ENCODE data around the gene LYRM4.

Gene LYRM4

DNA sequence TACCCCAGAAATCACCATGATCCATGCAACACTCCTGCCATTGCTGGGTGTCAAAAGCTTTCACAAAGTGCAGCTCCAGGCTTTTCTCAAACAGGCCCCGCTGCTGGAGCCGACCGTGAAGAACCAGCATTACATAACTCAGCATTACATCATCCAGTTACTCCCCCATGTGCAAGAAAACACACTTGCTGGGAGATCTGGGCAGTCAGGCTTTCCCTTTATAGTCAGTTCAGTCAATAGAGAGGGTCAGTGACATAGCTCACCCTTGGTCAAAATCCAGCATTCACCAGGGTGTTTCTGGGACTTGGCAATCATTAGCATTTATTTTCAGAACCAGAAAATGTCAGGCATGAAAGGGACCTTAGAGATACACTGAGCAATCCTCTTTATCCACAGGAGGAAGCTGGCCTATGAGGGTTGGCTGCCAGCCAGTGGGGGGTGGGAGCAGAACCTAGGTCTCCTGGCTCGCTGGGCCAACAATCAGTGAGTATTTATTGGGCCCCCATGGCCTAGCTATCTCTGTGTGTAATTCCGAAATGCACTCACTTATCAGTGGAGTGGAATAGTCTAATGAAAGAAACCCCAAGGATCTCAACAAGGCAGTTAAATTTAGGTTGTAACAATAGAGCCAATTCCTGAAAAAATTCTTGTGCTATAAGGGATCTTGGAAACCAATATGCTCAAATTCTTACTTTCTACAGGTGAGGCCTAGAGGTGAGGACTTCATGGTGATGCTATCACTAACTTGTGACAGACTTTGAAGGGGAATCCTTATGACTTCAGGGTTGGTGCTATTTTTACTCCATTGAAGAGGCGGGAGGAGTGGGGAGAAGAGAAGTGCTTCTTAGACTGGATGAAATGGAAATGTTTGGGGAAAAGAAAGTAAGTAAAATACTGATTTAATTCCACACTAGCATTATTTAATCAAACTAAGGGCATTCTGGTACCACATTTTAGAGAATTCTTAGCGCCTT lies 54.6 kb downstream of the LYRM4 start:
- Histone ChIP-seq H3K9ac (ENCODE audit: low read length) (no peak overlapping the region), H3K27me3 (ENCODE audit: control insufficient read depth, insufficient read depth, low read length) (no peaks in the 10 kb centered on the region), H3K4me1 (ENCODE audit: control insufficient read depth, insufficient read depth, low read length) (peaks cover 23% of the 10 kb centered on the region), H3K9me3 (ENCODE audit: control insufficient read depth, insufficient read depth, low read depth, low read length) (no peaks in the 10 kb centered on the region), H3K4me3 (ENCODE audit: low read depth, low read length) (no peak overlapping the region), H3K27ac (ENCODE audit: low read depth, low read length) (no peak overlapping the region), H3K36me3 (ENCODE audit: control insufficient read depth, insufficient read depth, low read length) (no peaks in the 10 kb centered on the region)

DNA sequence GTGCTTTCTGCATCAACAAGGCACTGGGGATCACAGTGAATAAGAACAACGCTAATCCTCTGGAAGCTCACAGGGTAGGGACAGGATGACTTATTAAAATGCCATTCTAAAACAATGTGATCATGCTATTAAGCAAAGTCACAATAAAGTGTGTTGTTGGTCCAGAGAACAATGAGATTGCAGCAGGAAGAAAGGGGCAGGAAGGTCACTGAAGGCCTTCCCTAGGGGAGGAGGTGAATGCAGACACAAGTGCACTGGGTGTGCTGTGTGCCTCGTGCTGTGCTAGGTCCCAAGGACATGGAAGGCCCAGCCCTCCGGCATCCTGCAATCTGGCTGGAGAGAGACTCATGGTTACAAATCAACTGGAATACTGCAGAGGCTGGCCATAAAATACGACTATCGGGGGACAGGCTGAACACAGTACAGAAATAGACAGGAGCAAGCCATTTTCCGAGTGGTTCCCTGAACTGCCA lies 55.7 kb downstream of the LYRM4 start:
- Histone ChIP-seq H3K27me3 (ENCODE audit: control insufficient read depth, insufficient read depth, low read length) (no peaks in the 10 kb centered on the region), H3K36me3 (ENCODE audit: control insufficient read depth, insufficient read depth, low read length) (no peaks in the 10 kb centered on the region), H3K9me3 (ENCODE audit: control insufficient read depth, insufficient read depth, low read depth, low read length) (no peaks in the 10 kb centered on the region), H3K27ac (ENCODE audit: low read depth, low read length) (no peak overlapping the region), H3K4me3 (ENCODE audit: low read depth, low read length) (no peak overlapping the region), H3K9ac (ENCODE audit: low read length) (no peak overlapping the region), H3K4me1 (ENCODE audit: control insufficient read depth, insufficient read depth, low read length) (peaks cover 23% of the 10 kb centered on the region)

DNA sequence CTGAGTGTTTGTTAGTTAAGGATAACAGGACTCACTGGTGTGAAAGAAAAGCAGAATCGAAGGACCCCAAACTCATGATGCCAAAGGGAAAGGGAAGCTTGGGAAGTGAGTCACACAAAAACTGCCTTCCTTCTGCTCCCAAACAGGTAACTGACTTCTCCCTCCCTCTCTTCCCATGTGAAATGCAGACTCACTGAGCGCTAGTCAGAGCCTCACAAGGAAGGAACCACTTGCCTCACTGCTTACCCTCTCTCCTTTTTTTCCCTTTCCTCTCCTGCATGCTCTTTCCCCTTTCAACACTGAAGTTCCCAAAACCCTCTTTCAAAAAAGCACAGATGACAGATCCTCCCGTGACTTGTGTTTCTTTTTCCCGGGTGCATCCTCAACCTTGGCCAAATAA lies 56.4 kb downstream of the LYRM4 start:
- no peaks in the 10 kb centered on the region for H3K27me3 ChIP-seq (ENCODE audit: control insufficient read depth, insufficient read depth, low read length)
- H3K9me3 ChIP-seq (ENCODE audit: control insufficient read depth, insufficient read depth, low read depth, low read length), result no peaks in the 10 kb centered on the region
- no peak overlapping the region for H3K9ac ChIP-seq (ENCODE audit: low read length)
- peaks cover 23% of the 10 kb centered on the region for H3K4me1 ChIP-seq (ENCODE audit: control insufficient read depth, insufficient read depth, low read length)
- H3K27ac ChIP-seq (ENCODE audit: low read depth, low read length), result no peak overlapping the region
- no peaks in the 10 kb centered on the region for H3K36me3 ChIP-seq (ENCODE audit: control insufficient read depth, insufficient read depth, low read length)
- H3K4me3 ChIP-seq (ENCODE audit: low read depth, low read length), result no peak overlapping the region

DNA sequence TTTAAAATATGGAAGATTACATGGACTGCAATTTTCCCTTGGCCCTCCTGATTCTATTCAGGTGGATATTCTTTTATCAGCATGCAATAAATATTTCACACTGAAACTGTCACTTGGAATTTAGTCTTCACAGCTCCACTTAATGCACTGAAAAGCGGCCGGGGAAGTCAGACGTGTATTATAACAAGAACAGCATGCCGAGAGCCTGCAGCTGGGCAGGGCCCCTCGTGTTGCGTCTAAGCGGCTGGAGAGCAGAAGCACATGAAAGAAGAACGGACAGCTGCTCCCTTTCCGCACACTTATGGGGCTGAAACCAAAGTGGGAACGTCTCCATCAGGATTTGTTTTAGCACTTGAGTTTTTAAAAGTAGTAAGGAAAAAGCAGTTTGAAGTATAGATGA lies 57.2 kb downstream of the LYRM4 start:
- H3K9ac ChIP-seq (ENCODE audit: low read length), result no peak overlapping the region
- H3K9me3 ChIP-seq (ENCODE audit: control insufficient read depth, insufficient read depth, low read depth, low read length), result no peaks in the 10 kb centered on the region
- no peaks in the 10 kb centered on the region for H3K36me3 ChIP-seq (ENCODE audit: control insufficient read depth, insufficient read depth, low read length)
- peaks cover 23% of the 10 kb centered on the region for H3K4me1 ChIP-seq (ENCODE audit: control insufficient read depth, insufficient read depth, low read length)
- no peak overlapping the region for H3K4me3 ChIP-seq (ENCODE audit: low read depth, low read length)
- H3K27ac ChIP-seq (ENCODE audit: low read depth, low read length), result no peak overlapping the region
- H3K27me3 ChIP-seq (ENCODE audit: control insufficient read depth, insufficient read depth, low read length), result no peaks in the 10 kb centered on the region

DNA sequence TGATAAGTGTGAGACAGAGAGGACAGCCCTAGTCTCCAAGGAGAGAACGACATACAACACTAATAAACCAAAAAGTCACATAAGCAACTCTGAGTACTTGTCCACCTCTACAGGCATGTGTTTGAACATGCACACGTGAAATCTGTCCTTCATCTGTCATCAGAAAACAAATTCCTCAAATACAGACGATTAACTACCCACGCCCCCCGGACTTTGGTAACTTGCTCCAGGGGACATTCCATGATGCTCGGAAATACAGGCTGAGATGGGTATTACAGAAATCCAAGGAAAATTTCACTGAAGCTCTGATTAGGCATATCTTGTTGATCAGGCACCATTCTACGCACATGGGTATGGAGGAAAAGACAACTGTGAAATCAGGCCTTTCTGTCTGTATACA lies 57.8 kb downstream of the LYRM4 start:
- no peak overlapping the region for H3K9ac ChIP-seq (ENCODE audit: low read length)
- no peak overlapping the region for H3K27ac ChIP-seq (ENCODE audit: low read depth, low read length)
- H3K9me3 ChIP-seq (ENCODE audit: control insufficient read depth, insufficient read depth, low read depth, low read length), result no peaks in the 10 kb centered on the region
- H3K27me3 ChIP-seq (ENCODE audit: control insufficient read depth, insufficient read depth, low read length), result no peaks in the 10 kb centered on the region
- no peak overlapping the region for H3K4me3 ChIP-seq (ENCODE audit: low read depth, low read length)
- H3K36me3 ChIP-seq (ENCODE audit: control insufficient read depth, insufficient read depth, low read length), result no peaks in the 10 kb centered on the region
- peaks cover 23% of the 10 kb centered on the region for H3K4me1 ChIP-seq (ENCODE audit: control insufficient read depth, insufficient read depth, low read length)

GRCh38 chr6:5202206-5202605 lies 58.5 kb downstream of the LYRM4 start:
- Histone ChIP-seq H3K4me3 (ENCODE audit: low read depth, low read length) (no peak overlapping the region), H3K4me1 (ENCODE audit: control insufficient read depth, insufficient read depth, low read length) (peaks cover 23% of the 10 kb centered on the region), H3K36me3 (ENCODE audit: control insufficient read depth, insufficient read depth, low read length) (no peaks in the 10 kb centered on the region), H3K9me3 (ENCODE audit: control insufficient read depth, insufficient read depth, low read depth, low read length) (no peaks in the 10 kb centered on the region), H3K27me3 (ENCODE audit: control insufficient read depth, insufficient read depth, low read length) (no peaks in the 10 kb centered on the region), H3K9ac (ENCODE audit: low read length) (no peak overlapping the region), H3K27ac (ENCODE audit: low read depth, low read length) (no peak overlapping the region)

- H3K27me3 ChIP-seq (ENCODE audit: control insufficient read depth, insufficient read depth, low read length), result no peaks in the 10 kb centered on the region
- no peaks in the 10 kb centered on the region for H3K36me3 ChIP-seq (ENCODE audit: control insufficient read depth, insufficient read depth, low read length)
- H3K4me1 ChIP-seq (ENCODE audit: control insufficient read depth, insufficient read depth, low read length), result peaks cover 20% of the 10 kb centered on the region
- no peak overlapping the region for H3K27ac ChIP-seq (ENCODE audit: low read depth, low read length)
- no peak overlapping the region for H3K4me3 ChIP-seq (ENCODE audit: low read depth, low read length)
- H3K9me3 ChIP-seq (ENCODE audit: control insufficient read depth, insufficient read depth, low read depth, low read length), result no peaks in the 10 kb centered on the region
- no peak overlapping the region for H3K9ac ChIP-seq (ENCODE audit: low read length)
Observed at GRCh38 chr6:5201271-5201670, 59.5 kb downstream of the LYRM4 start.

GRCh38 chr6:5199702-5200101 lies 61.0 kb downstream of the LYRM4 start:
- peaks cover 7% of the 10 kb centered on the region; the same call in 1 of the 2 replicates for H3K4me1 ChIP-seq (ENCODE audit: control insufficient read depth, insufficient read depth, low read length)
- no peak overlapping the region for H3K27ac ChIP-seq (ENCODE audit: low read depth, low read length)
- no peak overlapping the region for H3K9ac ChIP-seq (ENCODE audit: low read length)
- H3K36me3 ChIP-seq (ENCODE audit: control insufficient read depth, insufficient read depth, low read length), result no peaks in the 10 kb centered on the region
- no peak overlapping the region for H3K4me3 ChIP-seq (ENCODE audit: low read depth, low read length)
- no peaks in the 10 kb centered on the region for H3K9me3 ChIP-seq (ENCODE audit: control insufficient read depth, insufficient read depth, low read depth, low read length)
- H3K27me3 ChIP-seq (ENCODE audit: control insufficient read depth, insufficient read depth, low read length), result no peaks in the 10 kb centered on the region

DNA sequence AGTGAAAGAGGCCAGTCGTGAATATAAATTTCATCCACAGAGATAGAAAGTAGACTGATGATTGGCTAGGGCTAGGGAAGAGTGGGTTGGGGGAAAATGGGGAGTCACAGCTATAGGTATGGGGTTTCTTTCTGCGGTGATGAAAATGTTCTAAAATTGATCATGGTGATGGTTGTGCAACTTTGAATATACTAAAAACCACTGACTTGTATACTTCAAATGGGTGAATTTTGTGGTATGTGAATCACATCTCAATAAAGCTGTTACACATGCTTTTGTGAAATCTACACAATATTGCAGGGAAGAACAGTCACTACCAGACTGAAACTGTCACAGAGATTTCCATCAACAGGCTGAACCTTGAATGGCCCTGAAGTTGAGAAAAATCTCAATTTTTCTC lies 61.5 kb downstream of the LYRM4 start:
- no peaks in the 10 kb centered on the region for H3K27me3 ChIP-seq (ENCODE audit: control insufficient read depth, insufficient read depth, low read length)
- H3K9me3 ChIP-seq (ENCODE audit: control insufficient read depth, insufficient read depth, low read depth, low read length), result no peaks in the 10 kb centered on the region
- H3K36me3 ChIP-seq (ENCODE audit: control insufficient read depth, insufficient read depth, low read length), result no peaks in the 10 kb centered on the region

GRCh38 chr6:5197084-5197483 lies 63.7 kb downstream of the LYRM4 start:
- no peaks in the 10 kb centered on the region for H3K36me3 ChIP-seq (ENCODE audit: control insufficient read depth, insufficient read depth, low read length)
- H3K9me3 ChIP-seq (ENCODE audit: control insufficient read depth, insufficient read depth, low read depth, low read length), result no peaks in the 10 kb centered on the region
- peaks cover 5% of the 10 kb centered on the region for H3K4me1 ChIP-seq (ENCODE audit: control insufficient read depth, insufficient read depth, low read length)
- H3K4me3 ChIP-seq (ENCODE audit: low read depth, low read length), result no peak overlapping the region
- H3K9ac ChIP-seq (ENCODE audit: low read length), result no peak overlapping the region
- no peaks in the 10 kb centered on the region for H3K27me3 ChIP-seq (ENCODE audit: control insufficient read depth, insufficient read depth, low read length)
- H3K27ac ChIP-seq (ENCODE audit: low read depth, low read length), result no peak overlapping the region

More for the DNA sequence above, 61.5 kb downstream of the LYRM4 start:
- Histone ChIP-seq H3K4me1 (ENCODE audit: control insufficient read depth, insufficient read depth, low read length) (peaks cover 3% of the 10 kb centered on the region; the same call in 1 of the 2 replicates), H3K9ac (ENCODE audit: low read length) (no peak overlapping the region), H3K4me3 (ENCODE audit: low read depth, low read length) (no peak overlapping the region), H3K27ac (ENCODE audit: low read depth, low read length) (no peak overlapping the region)

GRCh38 chr6:5192135-5192794 lies 68.5 kb downstream of the LYRM4 start:
- Histone ChIP-seq H3K27me3 (ENCODE audit: control insufficient read depth, insufficient read depth, low read length) (no peaks in the 10 kb centered on the region), H3K4me3 (ENCODE audit: low read depth, low read length) (no peak overlapping the region), H3K27ac (ENCODE audit: low read depth, low read length) (no peak overlapping the region), H3K36me3 (ENCODE audit: control insufficient read depth, insufficient read depth, low read length) (no peaks in the 10 kb centered on the region), H3K4me1 (ENCODE audit: control insufficient read depth, insufficient read depth, low read length) (peaks cover 6% of the 10 kb centered on the region), H3K9me3 (ENCODE audit: control insufficient read depth, insufficient read depth, low read depth, low read length) (no peaks in the 10 kb centered on the region), H3K9ac (ENCODE audit: low read length) (no peak overlapping the region)

Data from HUES6 (cell line).